K562 (cell line): ENCODE measurements around the gene BIRC3.

Experiments
- TF ChIP-seq, protein P1 (sequence below), 3 experiments: IDR thresholded peaks in 2 of 3; conservative IDR thresholded peaks in 1 of 3; 2 replicates each; pipeline ENCODE4 v1.5.1; 2011 to 2012; ENCODE audit warnings: low read length in 3 of 3, mild to moderate bottlenecking in 3 of 3, control low read depth in 2 of 3, improper control_type of control experiment in 1 of 3, inconsistent platforms in 1 of 3, low read depth in 1 of 3, mixed read lengths in 1 of 3, moderate library complexity in 1 of 3; ENCODE audit not compliant: insufficient read depth in 2 of 3
- TF ChIP-seq, protein P2 (sequence below): sonication (generic); formaldehyde crosslinking; IDR thresholded peaks from 2 replicates; pipeline ENCODE4 v1.8.1; 2022; ENCODE audit warnings: missing genetic modification reagents

- TF ChIP-seq, protein P1, sequence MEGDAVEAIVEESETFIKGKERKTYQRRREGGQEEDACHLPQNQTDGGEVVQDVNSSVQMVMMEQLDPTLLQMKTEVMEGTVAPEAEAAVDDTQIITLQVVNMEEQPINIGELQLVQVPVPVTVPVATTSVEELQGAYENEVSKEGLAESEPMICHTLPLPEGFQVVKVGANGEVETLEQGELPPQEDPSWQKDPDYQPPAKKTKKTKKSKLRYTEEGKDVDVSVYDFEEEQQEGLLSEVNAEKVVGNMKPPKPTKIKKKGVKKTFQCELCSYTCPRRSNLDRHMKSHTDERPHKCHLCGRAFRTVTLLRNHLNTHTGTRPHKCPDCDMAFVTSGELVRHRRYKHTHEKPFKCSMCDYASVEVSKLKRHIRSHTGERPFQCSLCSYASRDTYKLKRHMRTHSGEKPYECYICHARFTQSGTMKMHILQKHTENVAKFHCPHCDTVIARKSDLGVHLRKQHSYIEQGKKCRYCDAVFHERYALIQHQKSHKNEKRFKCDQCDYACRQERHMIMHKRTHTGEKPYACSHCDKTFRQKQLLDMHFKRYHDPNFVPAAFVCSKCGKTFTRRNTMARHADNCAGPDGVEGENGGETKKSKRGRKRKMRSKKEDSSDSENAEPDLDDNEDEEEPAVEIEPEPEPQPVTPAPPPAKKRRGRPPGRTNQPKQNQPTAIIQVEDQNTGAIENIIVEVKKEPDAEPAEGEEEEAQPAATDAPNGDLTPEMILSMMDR (IDR thresholded peaks at IDR 0.05 in 2 of 3, conservative IDR thresholded peaks at IDR 0.05 in 1 of 3; ENCODE audit: insufficient read depth in 2 of 3, low read depth in 1 of 3, low read length in 3 of 3) = no peak
- TF ChIP-seq, protein P2, sequence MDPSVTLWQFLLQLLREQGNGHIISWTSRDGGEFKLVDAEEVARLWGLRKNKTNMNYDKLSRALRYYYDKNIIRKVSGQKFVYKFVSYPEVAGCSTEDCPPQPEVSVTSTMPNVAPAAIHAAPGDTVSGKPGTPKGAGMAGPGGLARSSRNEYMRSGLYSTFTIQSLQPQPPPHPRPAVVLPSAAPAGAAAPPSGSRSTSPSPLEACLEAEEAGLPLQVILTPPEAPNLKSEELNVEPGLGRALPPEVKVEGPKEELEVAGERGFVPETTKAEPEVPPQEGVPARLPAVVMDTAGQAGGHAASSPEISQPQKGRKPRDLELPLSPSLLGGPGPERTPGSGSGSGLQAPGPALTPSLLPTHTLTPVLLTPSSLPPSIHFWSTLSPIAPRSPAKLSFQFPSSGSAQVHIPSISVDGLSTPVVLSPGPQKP (CRISPR knock-in tag) = no peak
Observed at GRCh38 chr11:102276362-102276761, 40.9 kb upstream of the BIRC3 start.
